ENCODE data around the gene OSMR. TPM values are rescaled to one million over a fixed set of nuclear protein-coding genes. Genes with fewer than 3 reads are reported as not detected.

OSMR gene
- polyA plus RNA-seq, 12 donors, result 5.5 to 11.1 (median 8.0) TPM; not detected in 1

GRCh38 chr5:38871058-38871605 lies 25.3 kb downstream of the OSMR start:
- DNase-seq, result no peak

- DNase-seq, result no peak
Observed at GRCh38 chr5:38871790-38872551, 26.2 kb downstream of the OSMR start.

GRCh38 chr5:38872826-38873225 lies 27.0 kb downstream of the OSMR start:
- no peak for DNase-seq

- DNase-seq, result no peak
Observed at GRCh38 chr5:38874948-38875456, 29.2 kb downstream of the OSMR start.

- no peak for DNase-seq
Observed at GRCh38 chr5:38878391-38879077, 32.7 kb downstream of the OSMR start.

GRCh38 chr5:38879078-38879460 lies 33.3 kb downstream of the OSMR start:
- no peak for DNase-seq

GRCh38 chr5:38883842-38884241 lies 38.0 kb downstream of the OSMR start:
- no peak for DNase-seq

- DNase-seq, result no peak
Observed at GRCh38 chr5:38885208-38885607, 39.4 kb downstream of the OSMR start.

GRCh38 chr5:38888041-38888440 lies 42.2 kb downstream of the OSMR start:
- no peak for DNase-seq

- DNase-seq, result no peak
Observed at GRCh38 chr5:38889424-38889823, 43.6 kb downstream of the OSMR start.

- no peak for DNase-seq
Observed at GRCh38 chr5:38891563-38891962, 45.8 kb downstream of the OSMR start.

GRCh38 chr5:38892363-38892762 lies 46.6 kb downstream of the OSMR start:
- DNase-seq, result no peak

- DNase-seq, result no peak
Observed at GRCh38 chr5:38896760-38897159, 50.9 kb downstream of the OSMR start.

- DNase-seq, result no peak
Observed at GRCh38 chr5:38899936-38900335, 54.1 kb downstream of the OSMR start.

GRCh38 chr5:38905516-38905915 lies 59.7 kb downstream of the OSMR start:
- DNase-seq, result no peak

GRCh38 chr5:38906503-38906902 lies 60.7 kb downstream of the OSMR start:
- no peak for DNase-seq

- no peak for DNase-seq
Observed at GRCh38 chr5:38911933-38912332, 66.1 kb downstream of the OSMR start.

GRCh38 chr5:38913714-38914113 lies 67.9 kb downstream of the OSMR start:
- no peak for DNase-seq

GRCh38 chr5:38916802-38917201 lies 71.0 kb downstream of the OSMR start:
- no peak for DNase-seq

GRCh38 chr5:38921174-38921573 lies 75.4 kb downstream of the OSMR start:
- no peak for DNase-seq

GRCh38 chr5:38922199-38922598 lies 76.4 kb downstream of the OSMR start:
- peak; percentile 41 for DNase-seq

GRCh38 chr5:38923661-38924451 lies 78.0 kb downstream of the OSMR start:
- DNase-seq, result no peak

All from muscle of arm (tissue), 12 donors.